Inflammatory macrophage (primary cell): ENCODE results near the gene MPDZ.

Experiments used
- DNase-seq, 2 donors: peaks; one replicate each; pipeline ENCODE4 v3.0.0-alpha.2; 2020 to 2022
- total RNA-seq, 18 experiments: gene quantifications; one replicate each; lab custom pipeline; 2026; ENCODE audit warnings: mixed read lengths in 6 of 18, inconsistent platforms in 2 of 18; lab: John Stamatoyannopoulos, UW

MPDZ gene
- 0.05 to 0.86 (median 0.36) reads per million in 18 experiments for total RNA-seq

DNA sequence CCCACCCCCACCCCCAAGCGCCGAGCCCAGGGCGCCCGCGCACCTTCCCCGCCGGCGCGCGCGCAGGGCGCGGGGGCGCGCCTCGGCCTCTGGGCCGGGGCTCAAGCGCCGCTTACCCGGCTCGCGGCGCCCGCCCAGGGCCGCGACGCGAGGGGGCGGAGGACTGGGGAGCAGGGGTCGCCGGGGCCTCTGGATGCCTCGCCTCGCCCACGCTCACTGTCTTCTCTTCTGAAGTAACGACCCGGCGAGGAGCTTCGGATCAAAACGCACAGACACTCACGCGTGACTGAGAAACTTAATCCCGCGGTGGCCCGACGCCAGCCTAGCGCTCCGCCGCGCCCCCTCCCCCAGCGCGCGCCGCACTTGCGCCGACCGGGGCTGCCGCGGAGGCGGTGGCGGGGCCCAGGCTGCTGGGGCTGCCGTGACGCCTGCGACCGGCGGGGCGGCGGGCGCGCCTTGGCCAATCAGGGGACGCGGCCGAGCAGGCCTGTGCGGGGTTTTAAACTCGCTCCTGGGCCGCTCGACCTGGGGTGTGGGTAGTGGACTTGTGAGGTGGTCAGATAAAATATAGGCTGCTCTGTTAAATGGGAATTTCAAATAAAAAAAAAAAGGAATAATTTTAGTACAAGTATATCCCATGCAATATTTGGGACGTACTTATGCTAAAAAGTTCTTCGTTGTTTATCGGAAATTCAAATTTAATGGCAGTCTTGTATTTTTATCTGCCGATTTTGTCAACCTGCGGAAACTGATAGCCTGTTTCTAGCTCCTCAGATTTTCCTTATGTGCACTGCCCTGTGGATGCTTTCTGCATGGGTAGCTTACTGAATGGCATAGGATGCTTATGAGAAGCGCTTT lies at the start of gene MPDZ:
Gene MPDZ (minus strand): TSS at position 409 of the 858 bp plus-strand sequence. CDS start 29,377 bp downstream, outside the sequence.
- DNase-seq = no peak

GRCh38 chr9:13324988-13325387 lies 45.5 kb upstream of the MPDZ start:
- no peak for DNase-seq

- DNase-seq = no peak
These were observed 43.5 kb upstream of the MPDZ start for GRCh38 chr9:13322828-13323550.

DNA sequence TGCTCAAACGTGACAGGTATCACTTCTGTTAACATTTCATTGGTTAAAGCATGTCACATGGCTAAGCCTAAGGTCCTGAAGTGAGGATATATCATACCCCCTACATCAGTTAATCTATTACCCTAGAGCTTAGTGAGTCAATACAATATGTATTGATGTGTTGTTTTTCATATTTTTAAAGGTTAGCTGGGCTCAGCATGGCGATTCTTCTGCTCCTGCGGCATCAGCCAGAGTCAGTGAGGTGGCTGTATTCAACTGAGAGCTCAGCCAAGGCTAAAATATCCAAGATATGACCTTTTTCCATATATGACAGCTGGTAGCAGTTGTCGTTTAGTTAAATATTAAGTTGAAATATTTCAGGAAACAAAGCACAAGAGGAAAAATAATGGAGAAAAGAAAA lies 38.5 kb upstream of the MPDZ start:
- no peak for DNase-seq

DNA sequence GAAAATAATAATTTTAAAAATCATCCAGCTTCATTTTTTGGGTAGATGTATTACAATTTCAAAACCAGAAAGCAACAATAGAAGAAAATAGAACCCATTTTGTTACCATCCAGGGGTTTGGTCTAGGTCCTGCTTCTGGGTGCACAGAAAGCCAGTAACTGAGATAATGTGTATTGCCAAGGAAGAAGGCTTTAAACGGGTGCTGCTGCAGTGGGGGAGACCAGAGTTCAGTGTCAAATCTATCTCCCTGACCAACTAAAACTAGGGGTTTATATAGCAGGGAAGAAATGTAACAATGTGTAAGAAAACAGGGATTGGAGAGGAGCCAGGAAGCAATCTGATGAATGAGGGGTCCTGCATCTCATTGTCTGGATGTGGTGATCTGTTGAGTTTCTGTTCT lies 17.5 kb upstream of the MPDZ start:
- DNase-seq = no peak

DNA sequence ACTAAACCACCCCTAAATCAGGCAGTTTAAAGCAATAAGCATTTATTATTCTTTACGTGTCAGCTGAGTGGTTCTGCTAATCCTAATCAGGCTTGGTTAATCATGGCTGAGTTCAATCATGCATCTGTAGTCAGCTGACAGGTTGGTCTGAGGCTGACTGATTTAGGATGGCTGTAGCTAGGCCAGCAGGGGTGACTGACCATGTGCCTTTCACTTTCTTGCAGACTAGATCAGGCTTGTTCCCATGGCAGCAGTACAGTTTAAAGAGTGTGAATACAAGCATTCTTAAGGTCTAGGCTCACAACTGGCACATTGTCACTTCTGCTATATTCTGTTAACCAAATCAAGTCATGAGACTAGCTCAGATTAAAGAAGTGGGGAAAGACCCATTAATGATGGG lies 16.1 kb upstream of the MPDZ start:
- no peak for DNase-seq

GRCh38 chr9:13292782-13293181 lies 13.3 kb upstream of the MPDZ start:
- no peak for DNase-seq

- DNase-seq = no peak
These were observed 12.7 kb upstream of the MPDZ start for GRCh38 chr9:13292158-13292557.

- DNase-seq = no peak
These were observed 12.2 kb upstream of the MPDZ start for GRCh38 chr9:13291718-13292117.

DNA sequence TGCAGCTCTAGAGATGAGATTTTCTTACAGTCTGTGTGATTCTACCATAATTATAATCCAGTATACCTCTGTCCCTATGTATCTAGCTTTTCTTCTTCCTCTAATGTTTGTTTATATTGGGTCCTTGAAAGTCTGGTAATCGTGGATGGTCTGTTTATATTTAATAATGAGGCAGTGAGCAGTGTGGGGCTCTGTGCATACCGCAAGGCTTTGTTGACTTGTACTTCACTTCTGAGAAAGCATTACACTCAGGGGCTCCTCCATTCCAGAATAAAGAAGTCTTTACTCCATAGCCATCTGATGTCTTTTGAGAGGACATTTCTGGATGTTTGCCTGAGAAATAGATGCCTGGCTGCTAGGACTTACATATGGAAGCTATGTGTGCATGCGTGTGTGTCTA lies 4.5 kb upstream of the MPDZ start:
- no peak for DNase-seq

- no peak for DNase-seq
These were observed 3.5 kb upstream of the MPDZ start for GRCh38 chr9:13282998-13283397.

GRCh38 chr9:13281356-13282016 lies 2.0 kb upstream of the MPDZ start:
- DNase-seq = no peak

GRCh38 chr9:13278368-13279246 lies 885 bp downstream of the MPDZ start:
- no peak for DNase-seq

GRCh38 chr9:13278023-13278367 lies 1.5 kb downstream of the MPDZ start:
- no peak for DNase-seq

- no peak for DNase-seq
These were observed 4.4 kb downstream of the MPDZ start for GRCh38 chr9:13274886-13275641.

DNA sequence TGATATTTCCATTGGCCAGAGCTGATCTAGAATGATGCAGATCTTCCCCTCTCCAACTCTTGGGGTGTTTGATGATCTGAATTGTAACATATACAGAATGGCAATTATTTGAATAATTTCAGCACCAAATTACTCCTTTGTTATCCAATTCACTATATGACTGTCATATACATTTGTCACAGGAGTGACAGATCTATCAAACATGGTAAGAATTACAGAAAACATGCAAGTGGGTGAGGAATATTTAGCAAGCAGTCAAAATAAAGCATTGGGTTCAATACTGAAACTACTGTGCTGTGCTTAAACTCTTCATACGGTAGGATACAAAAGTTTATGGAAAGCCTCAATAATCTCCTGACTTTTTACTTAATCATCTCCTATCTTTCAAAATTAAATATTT lies 8.8 kb downstream of the MPDZ start:
- no peak for DNase-seq

GRCh38 chr9:13269589-13270452 lies 9.7 kb downstream of the MPDZ start:
- DNase-seq = no peak

DNA sequence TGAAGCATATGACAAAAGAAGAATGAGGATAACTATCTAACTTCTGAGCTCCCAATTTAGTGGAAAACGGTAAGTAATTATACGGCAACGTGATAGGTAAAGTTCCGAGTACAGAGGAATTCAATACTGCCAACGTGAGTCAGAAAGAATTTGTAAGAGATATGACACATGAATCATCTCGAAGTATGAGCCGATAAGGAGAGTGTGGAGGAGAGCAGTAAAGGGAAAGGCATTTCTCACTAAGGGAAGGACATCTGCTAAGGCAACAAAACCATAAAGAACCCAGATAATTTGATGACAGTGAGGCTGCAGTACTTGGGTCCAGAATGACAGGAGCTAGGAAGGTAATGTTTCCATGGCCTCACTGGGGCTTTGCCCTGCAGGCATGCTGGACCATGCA lies 11.0 kb downstream of the MPDZ start:
- DNase-seq = no peak

GRCh38 chr9:13267743-13268142 lies 11.7 kb downstream of the MPDZ start:
- DNase-seq = no peak

- no peak for DNase-seq
These were observed 13.3 kb downstream of the MPDZ start for GRCh38 chr9:13266167-13266566.

GRCh38 chr9:13264788-13265187 lies 14.7 kb downstream of the MPDZ start:
- no peak for DNase-seq
